GM23338 (cell line): ENCODE data around the gene ZBTB44. TPM values are rescaled to one million over a fixed set of nuclear protein-coding genes. Genes with fewer than 3 reads are reported as not detected.

Experiments
- ATAC-seq: fragments of 200-7000 bp; cut with Tn5 transposase; 3 replicates; pipeline ENCODE4 v1.9.1; 2020
- DNase-seq: peaks from one replicate; pipeline ENCODE4 v3.0.0-alpha.2; 2015; ENCODE audit warnings: low spot score
- H2AFZ ChIP-seq: fragments of 200-600 bp; sonication (generic); 2 replicates; pipeline ENCODE4 v1.8.0; 2016; ENCODE audit warnings: antibody characterized with exemption, mild to moderate bottlenecking, moderate library complexity
- H3F3A ChIP-seq: fragments of 200-600 bp; sonication (generic); replicated peaks from 2 replicates; pipeline ENCODE4 v1.8.0; 2017; ENCODE audit warnings: antibody characterized with exemption, mixed run types, low read depth
- H3K27ac ChIP-seq: fragments of 200-600 bp; sonication (generic); 2 replicates; pipeline ENCODE4 v1.6.1; 2016; ENCODE audit warnings: low read depth
- H3K27me3 ChIP-seq: fragments of 200-600 bp; sonication (generic); 2 replicates; pipeline ENCODE4 v1.8.0; 2016; ENCODE audit warnings: mild to moderate bottlenecking, mixed run types, moderate library complexity; ENCODE audit not compliant: insufficient read depth
- H3K36me3 ChIP-seq: fragments of 200-600 bp; sonication (generic); 2 replicates; pipeline ENCODE4 v1.8.0; 2016; ENCODE audit warnings: mild to moderate bottlenecking; ENCODE audit not compliant: insufficient read depth
- H3K4me1 ChIP-seq: fragments of 200-600 bp; sonication (generic); 2 replicates; pipeline ENCODE4 v1.8.0; 2016; ENCODE audit warnings: mild to moderate bottlenecking, moderate library complexity; ENCODE audit not compliant: insufficient read depth
- H3K4me2 ChIP-seq: fragments of 200-600 bp; sonication (generic); 2 replicates; pipeline ENCODE4 v1.7.1; 2017; ENCODE audit warnings: mixed run types
- H3K4me3 ChIP-seq: fragments of 200-600 bp; sonication (generic); 2 replicates; pipeline ENCODE4 v1.6.1; 2016; ENCODE audit warnings: mixed run types
- H3K79me2 ChIP-seq: fragments of 200-600 bp; sonication (generic); replicated peaks from 2 replicates; pipeline ENCODE4 v1.8.0; 2017; ENCODE audit warnings: mild to moderate bottlenecking; ENCODE audit not compliant: insufficient read depth
- H3K9me2 ChIP-seq: fragments of 200-600 bp; sonication (generic); 2 replicates; pipeline ENCODE4 v1.8.0; 2017; ENCODE audit not compliant: insufficient read depth
- H4K20me1 ChIP-seq: fragments of 200-600 bp; sonication (generic); replicated peaks from 2 replicates; pipeline ENCODE4 v1.8.0; 2017; ENCODE audit warnings: mild to moderate bottlenecking; ENCODE audit not compliant: insufficient read depth
- H3K27ac Mint-ChIP-seq: 2 replicates; pipeline ENCODE4 v1.8.0; 2020; ENCODE audit warnings: inconsistent platforms, mild to moderate bottlenecking, moderate library complexity, mixed read lengths
- H3K27me3 Mint-ChIP-seq: 3 replicates; pipeline ENCODE4 v1.8.0; 2022; ENCODE audit warnings: low read depth, mild to moderate bottlenecking, moderate library complexity, mixed read lengths, inconsistent platforms; ENCODE audit not compliant: insufficient read depth, poor library complexity
- H3K36me3 Mint-ChIP-seq: 3 replicates; pipeline ENCODE4 v1.8.0; 2021; ENCODE audit warnings: low read depth, mild to moderate bottlenecking, inconsistent platforms, moderate library complexity, mixed read lengths
- H3K4me1 Mint-ChIP-seq: 3 replicates; pipeline ENCODE4 v1.8.0; 2020; ENCODE audit warnings: mild to moderate bottlenecking, inconsistent platforms, mixed read lengths
- H3K4me3 Mint-ChIP-seq: 3 replicates; pipeline ENCODE4 v1.8.0; 2021; ENCODE audit warnings: moderate library complexity, mild to moderate bottlenecking, inconsistent platforms, mixed read lengths
- H3K9me3 Mint-ChIP-seq: 3 replicates; pipeline ENCODE4 v1.8.0; 2020; ENCODE audit warnings: moderate library complexity, mild to moderate bottlenecking, inconsistent platforms, mixed read lengths
- CTCF ChIP-seq, 2 experiments: fragments of 200-600 bp in 1 of 2; sonication (generic) in 1 of 2; conservative IDR thresholded peaks; 2 replicates each; pipeline versions ENCODE4 v1.5.1 to v1.6.1; 2016 to 2017; ENCODE audit warnings: antibody characterized with exemption in 2 of 2, low read depth in 2 of 2, mild to moderate bottlenecking in 2 of 2, moderate library complexity in 1 of 2
- EZH2phosphoT487 ChIP-seq: fragments of 200-600 bp; sonication (generic); IDR thresholded peaks from one replicate; pipeline ENCODE4 v1.8.1; 2018; ENCODE audit warnings: antibody characterized with exemption; ENCODE audit not compliant: unreplicated experiment
- JUNB ChIP-seq: IDR thresholded peaks from one replicate; pipeline ENCODE4 v1.6.1; 2016; ENCODE audit warnings: antibody characterized with exemption; ENCODE audit not compliant: unreplicated experiment
- NANOG ChIP-seq: IDR thresholded peaks from 2 replicates; pipeline ENCODE4 v1.6.1; 2016; ENCODE audit warnings: antibody characterized with exemption, borderline replicate concordance
- POLR2AphosphoS5 ChIP-seq: IDR thresholded peaks from 2 replicates; pipeline ENCODE4 v1.6.1; 2016; ENCODE audit warnings: antibody characterized with exemption, low read depth
- STAT1 ChIP-seq: IDR thresholded peaks from one replicate; pipeline ENCODE4 v1.6.1; 2016; ENCODE audit warnings: antibody characterized with exemption; ENCODE audit not compliant: unreplicated experiment
- ZNF114 ChIP-seq: fragments of 250-450 bp; sonication (Bioruptor Pico); IDR thresholded peaks from 2 replicates; pipeline ENCODE4 v1.5.0; 2020; ENCODE audit warnings: mild to moderate bottlenecking, moderate library complexity
- ZNF462 ChIP-seq: fragments of 250-450 bp; sonication (Bioruptor Pico); IDR thresholded peaks from 2 replicates; pipeline ENCODE4 v1.5.0; 2020; ENCODE audit warnings: mild to moderate bottlenecking, moderate library complexity
- polyA plus RNA-seq: library from polyadenylated mRNA; unstranded; fragments of >200 nt; fragmentation: Nextera tagmentation; extraction: Ambion mirVana; gene quantifications from 2 replicates; pipeline ENCODE4 v1.2.1, GENCODE V29; 2016
- total RNA-seq: library from RNA; depleted of rRNA; stranded (reverse); fragments of >200 nt; shearing (Covaris generic); gene quantifications from 2 replicates; pipeline ENCODE4 v1.2.3, GENCODE V29; 2014
- TF ChIP-seq, protein P1 (sequence below): IDR thresholded peaks from 2 replicates; pipeline ENCODE4 v1.6.1; 2016; ENCODE audit warnings: antibody characterized with exemption

The ZBTB44 gene
- total and polyA plus RNA-seq, 2 experiments from 2014 or later, result 61.2 to 102 TPM

- TF ChIP-seq ZNF462 (CRISPR knock-in tag) (no peak), NANOG (no peak)
Observed at GRCh38 chr11:130237282-130238006, 77.3 kb downstream of the ZBTB44 start (continued).

DNA sequence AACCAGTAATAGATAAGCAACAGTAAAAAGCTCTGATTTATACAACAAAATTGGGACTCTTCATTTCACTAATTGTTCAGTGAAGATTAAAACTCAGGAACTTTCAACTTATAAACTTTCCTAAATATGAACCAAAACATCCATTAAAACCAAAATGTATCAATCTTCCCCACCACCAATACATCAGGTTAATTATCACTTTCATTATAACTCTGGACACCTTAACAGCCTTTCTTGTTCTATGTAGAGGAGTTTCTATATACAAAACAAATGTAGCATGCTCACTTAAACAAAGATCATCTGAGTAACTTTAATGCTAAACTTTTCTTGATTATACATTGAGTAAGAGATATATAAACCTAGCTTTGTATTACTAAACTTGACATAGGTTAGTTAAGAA lies 80.4 kb downstream of the ZBTB44 start:
- Mint-ChIP-seq H3K27me3 (no peaks in the 10 kb centered on the region), H3K4me3 (no peak overlapping the region), H3K9me3 (no peaks in the 10 kb centered on the region), H3K4me1 (no peaks in the 10 kb centered on the region), H3K36me3 (peaks cover 33% of the 10 kb centered on the region), H3K27ac (no peak overlapping the region)
- no peak overlapping the region for H2AFZ ChIP-seq
- no peaks in the 10 kb centered on the region for H3K79me2 ChIP-seq
- H3K4me3 ChIP-seq, result no peak overlapping the region
- no peaks in the 10 kb centered on the region for H3K27me3 ChIP-seq
- ATAC-seq, result no peak
- no peaks in the 10 kb centered on the region for H3F3A ChIP-seq
- no peak for DNase-seq
- no peaks in the 10 kb centered on the region for H3K4me1 ChIP-seq
- H4K20me1 ChIP-seq, result no peaks in the 10 kb centered on the region; the same call in 1 of the 2 replicates
- no peak overlapping the region for H3K4me2 ChIP-seq
- H3K27ac ChIP-seq, result no peak overlapping the region
- H3K9me2 ChIP-seq, result no peaks in the 10 kb centered on the region
- peaks cover 27% of the 10 kb centered on the region; the same call in 1 of the 2 replicates for H3K36me3 ChIP-seq
- TF ChIP-seq, protein P1, sequence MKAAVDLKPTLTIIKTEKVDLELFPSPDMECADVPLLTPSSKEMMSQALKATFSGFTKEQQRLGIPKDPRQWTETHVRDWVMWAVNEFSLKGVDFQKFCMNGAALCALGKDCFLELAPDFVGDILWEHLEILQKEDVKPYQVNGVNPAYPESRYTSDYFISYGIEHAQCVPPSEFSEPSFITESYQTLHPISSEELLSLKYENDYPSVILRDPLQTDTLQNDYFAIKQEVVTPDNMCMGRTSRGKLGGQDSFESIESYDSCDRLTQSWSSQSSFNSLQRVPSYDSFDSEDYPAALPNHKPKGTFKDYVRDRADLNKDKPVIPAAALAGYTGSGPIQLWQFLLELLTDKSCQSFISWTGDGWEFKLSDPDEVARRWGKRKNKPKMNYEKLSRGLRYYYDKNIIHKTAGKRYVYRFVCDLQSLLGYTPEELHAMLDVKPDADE, result no peak
- TF ChIP-seq ZNF114 (CRISPR knock-in tag) (no peak), CTCF (conservative IDR thresholded peaks at IDR 0.05; ENCODE audit: low read depth in 2 of 2) (no peak), STAT1 (no peak), JUNB (no peak), POLR2AphosphoS5 (no peak), EZH2phosphoT487 (no peak)
